K562 (cell line): ENCODE data around the gene TRAF3IP1. TPM values are rescaled to one million over a fixed set of nuclear protein-coding genes. Genes with fewer than 3 reads are reported as not detected.

Source experiments
- ATAC-seq: fragments of 200-7000 bp; cut with Tn5 transposase; 3 replicates; pipeline ENCODE4 v1.9.1; 2020; ENCODE audit warnings: moderate library complexity
- BruUV-seq: library from RNA; stranded (reverse); fragments of 400-500 nt; replicated peaks from 2 replicates; lab custom pipeline; 2021; lab: Mats Ljungman, UMichigan
- CTCF ChIA-PET: fragments of 300-600 bp; formaldehyde crosslinking; extraction: SDS; loops from one replicate; lab custom pipeline; 2021; ENCODE audit warnings: low intra/inter-chr PET ratio; lab: Yijun Ruan, JAX
- POLR2A ChIA-PET: fragments of 300-600, 350-650 bp; sonication (Branson Sonifier 250); formaldehyde crosslinking; extraction: SDS; loops from one replicate; lab custom pipeline; 2021; ENCODE audit warnings: antibody characterized with exemption, inconsistent platforms; lab: Yijun Ruan, JAX
- DNase-seq, 4 experiments: peaks; one replicate each; pipeline versions ENCODE4 v3.0.0 to v3.0.0-alpha.2; 2011 to 2018; ENCODE audit warnings: low spot score in 3 of 4, mixed read lengths in 3 of 4; ENCODE audit errors: extremely low read depth in 1 of 4
- FAIRE-seq: peaks from 2 replicates; lab custom pipeline; 2011; peaks lifted over from hg19 to GRCh38; lab: Jason Lieb, UNC
- H2AFZ ChIP-seq: 2 replicates; pipeline ENCODE4 v1.6.0; 2011; ENCODE audit warnings: low read depth, low read length, control low read depth, inconsistent platforms
- H3K27ac ChIP-seq: fragments of 200-600 bp; 3 replicates; pipeline ENCODE4 v1.8.0; 2011; ENCODE audit warnings: low read depth, mild to moderate bottlenecking, control low read depth, inconsistent platforms, low read length, moderate library complexity, mixed read lengths; ENCODE audit errors: extremely low read depth
- H3K27me3 ChIP-seq, 2 experiments: fragments of 300-600 bp in 1 of 2; 2 replicates in 1 of 2; 3 replicates in 1 of 2; pipeline versions ENCODE4 v1.6.0 to v1.8.0; 2011; ENCODE audit warnings: inconsistent platforms in 2 of 2, low read length in 2 of 2, mild to moderate bottlenecking in 1 of 2, mixed read lengths in 1 of 2, moderate library complexity in 1 of 2; ENCODE audit not compliant: control insufficient read depth in 2 of 2, insufficient read depth in 2 of 2
- H3K36me3 ChIP-seq: fragments of 300-600 bp; 3 replicates; pipeline ENCODE4 v1.8.0; 2011; ENCODE audit warnings: mild to moderate bottlenecking, low read length, inconsistent platforms; ENCODE audit not compliant: control insufficient read depth, insufficient read depth
- H3K4me1 ChIP-seq, 2 experiments: fragments of 200-600 bp in 1 of 2; replicated peaks in 1 of 2; 2 replicates in 1 of 2; 3 replicates in 1 of 2; pipeline versions ENCODE4 v1.5.1 to v1.8.0; 2011; ENCODE audit warnings: inconsistent platforms in 2 of 2, low read length in 2 of 2, mild to moderate bottlenecking in 1 of 2, mixed read lengths in 1 of 2, moderate library complexity in 1 of 2; ENCODE audit not compliant: control insufficient read depth in 2 of 2, insufficient read depth in 2 of 2
- H3K4me2 ChIP-seq: 2 replicates; pipeline ENCODE4 v1.6.1; 2011; ENCODE audit warnings: low read length, control low read depth, inconsistent platforms, mixed read lengths; ENCODE audit not compliant: insufficient read depth
- H3K4me3 ChIP-seq: fragments of 200-600 bp; sonication (generic), shearing (Covaris generic); 2 replicates; pipeline ENCODE4 v1.5.1; 2016; ENCODE audit warnings: control low read depth, inconsistent platforms
- H3K79me2 ChIP-seq: fragments of 200-600 bp; 3 replicates; pipeline ENCODE4 v1.8.0; 2011; ENCODE audit warnings: low read length, inconsistent platforms; ENCODE audit not compliant: control insufficient read depth, insufficient read depth
- H3K9ac ChIP-seq, 2 experiments: 2 replicates each; pipeline versions ENCODE4 v1.6.0 to v1.6.1; 2011; ENCODE audit warnings: low read depth in 2 of 2, low read length in 2 of 2, control low read depth in 1 of 2, inconsistent platforms in 1 of 2, mild to moderate bottlenecking in 1 of 2, mixed read lengths in 1 of 2; ENCODE audit not compliant: insufficient read depth in 1 of 2
- H3K9me1 ChIP-seq: one replicate; pipeline ENCODE4 v1.6.0; 2011; ENCODE audit warnings: inconsistent platforms, mild to moderate bottlenecking, low read length, moderate library complexity; ENCODE audit not compliant: control insufficient read depth, insufficient read depth
- H3K9me3 ChIP-seq: replicated peaks from 2 replicates; pipeline ENCODE4 v1.5.1; 2011; ENCODE audit warnings: low read depth, low read length, inconsistent platforms; ENCODE audit not compliant: control insufficient read depth, insufficient read depth
- H4K20me1 ChIP-seq: replicated peaks from 2 replicates; pipeline ENCODE4 v1.6.1; 2011; ENCODE audit warnings: low read length, inconsistent platforms, mixed read lengths; ENCODE audit not compliant: control insufficient read depth, insufficient read depth
- AFF1 ChIP-seq, 2 experiments: fragments of 450-650 bp; IDR thresholded peaks; 2 replicates each; pipeline ENCODE4 v1.6.1; 2018; ENCODE audit warnings: mild to moderate bottlenecking in 2 of 2, low read depth in 1 of 2; ENCODE audit not compliant: partially characterized antibody in 2 of 2
- ARID3B ChIP-seq: fragments of 250-450 bp; sonication (Bioruptor Pico); IDR thresholded peaks from 2 replicates; pipeline ENCODE4 v1.4.0; 2020; ENCODE audit warnings: borderline replicate concordance
- CC2D1A ChIP-seq: fragments of 450-650 bp; IDR thresholded peaks from 2 replicates; pipeline ENCODE4 v1.6.1; 2017; ENCODE audit warnings: mild to moderate bottlenecking
- FOXK2 ChIP-seq, 2 experiments: fragments of 450-650 bp; IDR thresholded peaks in 1 of 2; conservative IDR thresholded peaks in 1 of 2; 2 replicates each; pipeline ENCODE4 v1.6.1; 2016; ENCODE audit warnings: low read depth in 2 of 2, mild to moderate bottlenecking in 1 of 2
- NCOR1 ChIP-seq: fragments of 450-650 bp; IDR thresholded peaks from 2 replicates; pipeline ENCODE4 v1.6.1; 2016; ENCODE audit warnings: mild to moderate bottlenecking, moderate library complexity
- SIN3A ChIP-seq, 2 experiments: fragments of 150-350 bp in 1 of 2; IDR thresholded peaks; 2 replicates each; pipeline ENCODE4 v1.6.1; 2011 to 2016; ENCODE audit warnings: borderline replicate concordance in 2 of 2, low read depth in 2 of 2, low read length in 2 of 2, mild to moderate bottlenecking in 2 of 2, moderate library complexity in 2 of 2; ENCODE audit not compliant: control insufficient read depth in 1 of 2
- SMC3 ChIP-seq: conservative IDR thresholded peaks from 2 replicates; pipeline ENCODE4 v1.6.1; 2011; ENCODE audit warnings: low read depth, low read length, improper control_type of control experiment; ENCODE audit not compliant: insufficient read depth
- TAL1 ChIP-seq: fragments of 450-650 bp; IDR thresholded peaks from 2 replicates; pipeline ENCODE4 v1.6.1; 2016; ENCODE audit warnings: mild to moderate bottlenecking
- ZBTB33 ChIP-seq: sonication (generic); formaldehyde crosslinking; IDR thresholded peaks from 2 replicates; pipeline ENCODE4 v1.8.1; 2023; ENCODE audit warnings: mild to moderate bottlenecking, missing genetic modification reagents
- ZNF212 ChIP-seq: fragments of 450-650 bp; formaldehyde crosslinking; IDR thresholded peaks from 2 replicates; pipeline ENCODE4 v1.4.0; 2020; ENCODE audit warnings: mild to moderate bottlenecking
- ZNF282 ChIP-seq: sonication (generic); formaldehyde crosslinking; IDR thresholded peaks from 2 replicates; pipeline ENCODE4 v1.8.1; 2023; ENCODE audit warnings: missing genetic modification reagents
- ZNF76 ChIP-seq: fragments of 250-450 bp; sonication (Bioruptor Pico); IDR thresholded peaks from 2 replicates; pipeline ENCODE4 v1.4.0; 2020; ENCODE audit warnings: mild to moderate bottlenecking, moderate library complexity, borderline replicate concordance
- ZNF77 ChIP-seq: fragments of 250-450 bp; sonication (Bioruptor Pico); IDR thresholded peaks from 2 replicates; pipeline ENCODE4 v1.5.0; 2020
- WGBS: fragments of 100-300 bp; shearing (Covaris generic); methylation state at CpG from one replicate; pipeline ENCODE4 v1.1.6; 2016; ENCODE audit warnings: low coverage, mixed read lengths; ENCODE audit not compliant: insufficient coverage; ENCODE audit errors: missing lambda C conversion rate; 5-methylcytosine and 5-hydroxymethylcytosine counted together
- in situ Hi-C: fragments of 300-500 bp; cut with MboI; formaldehyde crosslinking; loops from 4 replicates; pipeline ENCODE4 v1.15.0; 2018; ENCODE audit warnings: inconsistent platforms, mixed read lengths
- intact Hi-C: fragments of 100-400 bp; cut with micrococcal nuclease; formaldehyde crosslinking; loops from 2 replicates; pipeline ENCODE4 v1.14.2; 2022
- polyA plus RNA-seq, 8 experiments: library from polyadenylated mRNA; depleted of rRNA in 4 of 8; stranded (reverse) in 5 of 8; unstranded in 3 of 8; fragments of >200 nt; fragmentation: Nextera tagmentation in 2 of 8; fragmentation: Illumina TruSeq in 1 of 8; extraction: Ambion mirVana in 2 of 8; extraction: Trizol in 1 of 8; gene quantifications; 2 replicates each; pipeline versions ENCODE4 v1.2.1 to v1.2.3, GENCODE V29; 2011 to 2014; ENCODE audit warnings: inconsistent platforms in 1 of 8, missing spikeins in 1 of 8
- total RNA-seq, 7 experiments: library from RNA; depleted of rRNA in 6 of 7; stranded (reverse); fragments of >200 nt in 6 of 7; fragmentation: Illumina TruSeq in 2 of 7; extraction: Trizol in 2 of 7; gene quantifications; 2 replicates each; pipeline versions ENCODE4 v1.2.1 to v1.2.3, GENCODE V29; 2011 to 2021; ENCODE audit warnings: low replicate concordance in 1 of 7

The TRAF3IP1 gene
- total and polyA plus RNA-seq, 9 of the 15 experiments (the other 6 are each of a cell fraction or from before 2014, with no cell fraction given) = 1.3 to 7.4 (median 3.4) TPM

- intact Hi-C loops (no loop called here), in situ Hi-C loops (loop anchor here (25.0 kb wide), 1 partner anchor 425 kb away; no protein-coding TSS in a partner anchor)
- H3K36me3 ChIP-seq = no peaks in the 10 kb centered on the region
- no peak for ATAC-seq
- no peak overlapping the region for H3K27ac ChIP-seq
- WGBS = 69% methylated on average over 6 of the region's 9 CpGs
- H3K27me3 ChIP-seq = no peaks in the 10 kb centered on the region
- H3K9me1 ChIP-seq = no peaks in the 10 kb centered on the region
- no peak for DNase-seq
- ChIA-PET POLR2A (no interaction called here), CTCF (no interaction called here)
- BruUV-seq = no TSS peak
- TF ChIP-seq ZBTB33 (no peak), SIN3A (IDR thresholded peaks at IDR 0.05; ENCODE audit: borderline replicate concordance in 2 of 2, control insufficient read depth in 1 of 2, low read depth in 2 of 2, low read length in 2 of 2) (no peak), AFF1 (IDR thresholded peaks at IDR 0.05; ENCODE audit: low read depth in 1 of 2, partially characterized antibody in 2 of 2) (no peak), ARID3B (CRISPR knock-in tag) (no peak), NCOR1 (no peak), SMC3 (no peak), CC2D1A (no peak), ZNF77 (CRISPR knock-in tag) (no peak), ZNF212 (CRISPR knock-in tag) (no peak), ZNF282 (CRISPR knock-in tag) (no peak), ZNF76 (CRISPR knock-in tag) (no peak), TAL1 (no peak), FOXK2 (conservative IDR thresholded peaks at IDR 0.05 in 1 of 2, IDR thresholded peaks at IDR 0.05 in 1 of 2; ENCODE audit: low read depth in 2 of 2) (no peak)
- H3K79me2 ChIP-seq = no peaks in the 10 kb centered on the region
- H3K4me2 ChIP-seq = no peak overlapping the region
- H3K9me3 ChIP-seq = no peaks in the 10 kb centered on the region
- H3K9ac ChIP-seq = no peak overlapping the region
- no peaks in the 10 kb centered on the region for H4K20me1 ChIP-seq
- no peak overlapping the region for H3K4me3 ChIP-seq
- FAIRE-seq = no peak
- H3K4me1 ChIP-seq = no peaks in the 10 kb centered on the region
- no peak overlapping the region for H2AFZ ChIP-seq
Measured at GRCh38 chr2:238361877-238362276, 41.6 kb downstream of the TRAF3IP1 start.
